H1 (cell line): ENCODE data around the gene TCAF1. TPM values are rescaled to one million over a fixed set of nuclear protein-coding genes. Genes with fewer than 3 reads are reported as not detected.

Experiments
- BACH1 ChIP-seq: IDR thresholded peaks from 2 replicates; pipeline ENCODE4 v1.6.1; 2012; ENCODE audit warnings: low read length, improper control_type of control experiment
- CHD2 ChIP-seq: IDR thresholded peaks from 2 replicates; pipeline ENCODE4 v1.6.1; 2012; ENCODE audit warnings: low read length, improper control_type of control experiment
- CTCF ChIP-seq, 3 experiments: IDR thresholded peaks; 1 replicate in 2 of 3; 2 replicates in 1 of 3; pipeline versions ENCODE4 v1.5.1 to v1.6.1; 2011; ENCODE audit warnings: low read length in 3 of 3, mild to moderate bottlenecking in 3 of 3, inconsistent platforms in 2 of 3, low read depth in 1 of 3, moderate library complexity in 1 of 3; ENCODE audit not compliant: insufficient read depth in 1 of 3; ENCODE audit errors: control extremely low read depth in 1 of 3
- HDAC2 ChIP-seq, 2 experiments: fragments of 300-600 bp in 1 of 2; sonication (generic) in 1 of 2; IDR thresholded peaks; 2 replicates each; pipeline ENCODE4 v1.6.1; 2011 to 2012; ENCODE audit warnings: low read depth in 2 of 2, low read length in 2 of 2, mild to moderate bottlenecking in 2 of 2, moderate library complexity in 2 of 2, borderline replicate concordance in 1 of 2, inconsistent platforms in 1 of 2
- HDAC6 ChIP-seq: IDR thresholded peaks from one replicate; pipeline ENCODE4 v1.7.1; 2012; ENCODE audit warnings: low read depth, mild to moderate bottlenecking, inconsistent platforms, low read length, moderate library complexity
- JUN ChIP-seq: IDR thresholded peaks from 2 replicates; pipeline ENCODE4 v1.6.1; 2011; ENCODE audit warnings: low read depth, mild to moderate bottlenecking, improper control_type of control experiment, low read length
- JUND ChIP-seq: IDR thresholded peaks from 2 replicates; pipeline ENCODE4 v1.6.1; 2011; ENCODE audit warnings: mild to moderate bottlenecking, improper control_type of control experiment, low read length
- KDM1A ChIP-seq: fragments of 200-600, 300-600 bp; sonication (generic); IDR thresholded peaks from 2 replicates; pipeline ENCODE4 v1.7.1; 2016; ENCODE audit warnings: mild to moderate bottlenecking, low read length, borderline replicate concordance
- KDM4A ChIP-seq: IDR thresholded peaks from one replicate; pipeline ENCODE4 v1.7.1; 2012; ENCODE audit warnings: low read depth, mild to moderate bottlenecking, moderate library complexity, low read length, inconsistent platforms; ENCODE audit not compliant: severe bottlenecking
- NANOG ChIP-seq: IDR thresholded peaks from 2 replicates; pipeline ENCODE4 v1.6.1; 2011; ENCODE audit warnings: low read length, low read depth, mild to moderate bottlenecking, inconsistent platforms; ENCODE audit not compliant: insufficient read depth, poor library complexity, severe bottlenecking
- RXRA ChIP-seq: IDR thresholded peaks from 2 replicates; pipeline ENCODE4 v1.6.1; 2011; ENCODE audit warnings: low read depth, mild to moderate bottlenecking, low read length, moderate library complexity; ENCODE audit not compliant: insufficient read depth
- SP1 ChIP-seq: IDR thresholded peaks from 2 replicates; pipeline ENCODE4 v1.6.1; 2011; ENCODE audit warnings: low read depth, low read length
- SP2 ChIP-seq: IDR thresholded peaks from 2 replicates; pipeline ENCODE4 v1.6.1; 2012; ENCODE audit warnings: mild to moderate bottlenecking, low read length, inconsistent platforms
- SRF ChIP-seq: IDR thresholded peaks from 2 replicates; pipeline ENCODE4 v1.6.1; 2011; ENCODE audit warnings: mild to moderate bottlenecking, low read depth, low read length, moderate library complexity
- TAF7 ChIP-seq: optimal IDR thresholded peaks from 2 replicates; pipeline ENCODE3; 2011; ENCODE audit warnings: low read depth, mild to moderate bottlenecking, inconsistent platforms, low read length, moderate library complexity, borderline replicate concordance
- YY1 ChIP-seq: IDR thresholded peaks from 2 replicates; pipeline ENCODE4 v1.6.1; 2011; ENCODE audit warnings: low read depth, mild to moderate bottlenecking, low read length
- polyA plus RNA-seq, 7 experiments: library from polyadenylated mRNA; depleted of rRNA in 3 of 7; stranded (reverse) in 5 of 7; unstranded in 2 of 7; fragments of >200 nt in 5 of 7; fragments of 200-250 nt in 2 of 7; gene quantifications; 1 replicate in 5 of 7; 2 replicates in 1 of 7; 4 replicates in 1 of 7; pipeline versions ENCODE4 v1.2.1 to v1.2.3, GENCODE V29; 2011 to 2013; ENCODE audit warnings: missing spikeins in 2 of 7, mixed read lengths in 2 of 7
- total RNA-seq: library from RNA; stranded (reverse); fragmentation: NEBNext Ultra II Directional; extraction: Animal tissue kit (Norgen Biotek cat#: 25700); gene quantifications from 2 replicates; pipeline ENCODE4 v1.2.1, GENCODE V29; 2021

The TCAF1 gene
- total and polyA plus RNA-seq, 2 of the 8 experiments (the other 6 are each of a cell fraction or from before 2014, with no cell fraction given) = 9.6 to 28.0 TPM

GRCh38 chr7:143906895-143907294, 4.9 kb upstream of the TCAF1 start (continued):
- TF ChIP-seq KDM1A (no peak), CHD2 (peak; percentile 62), KDM4A (no peak), TAF7 (peak; percentile 30), BACH1 (no peak), JUN (no peak), JUND (no peak), HDAC2 (IDR thresholded peaks at IDR 0.05; ENCODE audit: borderline replicate concordance in 1 of 2, low read depth in 2 of 2, low read length in 2 of 2) (peak; percentile 25 to 60; a peak in 1 of 4 replicates), SP1 (peak; percentile 66), SP2 (no peak), RXRA (peak; percentile 78; the same call in 1 of the 2 replicates), CTCF (IDR thresholded peaks at IDR 0.05; ENCODE audit: control extremely low read depth in 1 of 3, insufficient read depth in 1 of 3, low read depth in 1 of 3, low read length in 3 of 3) (no peak), YY1 (0 out of 2 replicates have a peak, but pooled peaks have one; percentile 21), HDAC6 (no peak), SRF (no peak), NANOG (peak; percentile 79)
